DOHH2 (cell line): ENCODE results near the gene KLF16.

Experiments used
- H3F3A ChIP-seq: fragments of 200-600 bp; sonication (generic), shearing (Covaris generic); 2 replicates; pipeline ENCODE4 v1.6.0; 2016; ENCODE audit warnings: antibody characterized with exemption, mild to moderate bottlenecking; ENCODE audit not compliant: control insufficient read depth, insufficient read depth
- H3K27ac ChIP-seq: fragments of 200-600 bp; sonication (generic); 2 replicates; pipeline ENCODE4 v1.5.1; 2014; ENCODE audit warnings: low read depth, mild to moderate bottlenecking, low read length, moderate library complexity
- H3K27me3 ChIP-seq: fragments of 200-600 bp; sonication (generic); 2 replicates; pipeline ENCODE4 v1.6.1; 2014; ENCODE audit warnings: mild to moderate bottlenecking, low read length, mixed read lengths; ENCODE audit not compliant: control insufficient read depth
- H3K36me3 ChIP-seq: fragments of 200-600 bp; sonication (generic); 2 replicates; pipeline ENCODE4 v1.6.1; 2014; ENCODE audit warnings: mild to moderate bottlenecking, low read length, moderate library complexity, mixed read lengths; ENCODE audit not compliant: control insufficient read depth
- H3K4me1 ChIP-seq: fragments of 200-600 bp; sonication (generic); 2 replicates; pipeline ENCODE4 v1.6.1; 2014; ENCODE audit warnings: mild to moderate bottlenecking, low read length, mixed read lengths; ENCODE audit not compliant: control insufficient read depth
- H3K4me2 ChIP-seq: fragments of 200-600 bp; sonication (generic); 2 replicates; pipeline ENCODE4 v1.6.0; 2014; ENCODE audit warnings: mild to moderate bottlenecking, low read length, moderate library complexity
- H3K4me3 ChIP-seq: fragments of 200-600 bp; sonication (generic); 2 replicates; pipeline ENCODE4 v1.5.1; 2014; ENCODE audit warnings: mild to moderate bottlenecking, low read length, mixed read lengths
- H3K79me2 ChIP-seq: fragments of 200-600 bp; sonication (generic); 2 replicates; pipeline ENCODE4 v1.6.1; 2014; ENCODE audit warnings: mild to moderate bottlenecking, low read length, mixed read lengths; ENCODE audit not compliant: control insufficient read depth
- H3K9me2 ChIP-seq: fragments of 200-600 bp; sonication (generic); replicated peaks from 2 replicates; pipeline ENCODE4 v1.6.1; 2014; ENCODE audit warnings: mild to moderate bottlenecking, low read length, mixed read lengths; ENCODE audit not compliant: control insufficient read depth
- H3K9me3 ChIP-seq: fragments of 200-600 bp; sonication (generic); 2 replicates; pipeline ENCODE4 v1.6.1; 2014; ENCODE audit warnings: antibody characterized with exemption, low read length, mixed read lengths; ENCODE audit not compliant: control insufficient read depth, insufficient read depth
- H4K20me1 ChIP-seq: fragments of 200-600 bp; sonication (generic); 2 replicates; pipeline ENCODE4 v1.6.0; 2014; ENCODE audit warnings: low read depth, mild to moderate bottlenecking, antibody characterized with exemption, low read length, moderate library complexity; ENCODE audit not compliant: control insufficient read depth, insufficient read depth
- EZH2phosphoT487 ChIP-seq: fragments of 200-600 bp; sonication (generic); IDR thresholded peaks from 2 replicates; pipeline ENCODE4 v1.6.1; 2017; ENCODE audit warnings: borderline replicate concordance, mild to moderate bottlenecking, antibody characterized with exemption, low read length, moderate library complexity, mixed read lengths
- TF ChIP-seq, protein P1 (sequence below): fragments of 200-600 bp; sonication (generic); IDR thresholded peaks from one replicate; pipeline ENCODE4 v1.5.1; 2014; ENCODE audit warnings: antibody characterized with exemption, mild to moderate bottlenecking, low read depth, low read length; ENCODE audit not compliant: poor library complexity, severe bottlenecking

Gene KLF16

DNA sequence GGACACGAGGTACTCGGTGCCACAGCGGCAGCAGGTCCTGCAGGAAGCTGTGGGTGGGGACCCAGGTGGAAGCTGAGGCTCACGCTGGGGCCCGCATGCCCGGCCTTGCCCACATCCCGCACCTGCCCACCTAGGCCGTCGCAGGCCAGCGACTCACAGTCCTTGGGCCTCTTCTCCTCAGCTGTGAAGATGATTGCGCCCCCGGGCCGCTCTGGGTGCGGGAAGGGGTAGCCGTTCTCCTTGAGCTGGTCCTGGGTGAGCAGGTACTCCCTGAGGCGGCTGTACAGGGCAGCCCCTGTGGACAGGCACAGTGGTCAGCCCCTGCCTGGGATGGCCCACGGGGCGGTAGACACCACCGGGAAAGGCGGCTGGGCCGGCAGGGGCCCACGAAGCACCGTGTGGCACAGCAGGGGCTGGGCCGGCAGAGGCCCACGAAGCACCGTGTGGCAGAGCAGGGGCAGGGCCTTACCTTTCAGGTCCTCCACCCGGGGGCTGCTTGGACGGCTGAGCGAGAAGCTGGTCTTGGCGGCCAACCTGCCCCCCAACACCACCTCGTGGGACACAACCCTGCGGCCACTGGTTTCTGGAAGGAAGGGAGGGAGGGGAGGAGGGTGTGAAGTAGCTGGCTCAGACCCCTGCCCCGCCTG is 44.7 kb downstream of the KLF16 start:
- Histone ChIP-seq H3K27me3 (no peaks in the 10 kb centered on the region), H3K79me2 (no peaks in the 10 kb centered on the region), H4K20me1 (no peaks in the 10 kb centered on the region), H3K4me2 (no peak overlapping the region), H3K27ac (no peak overlapping the region), H3K9me3 (no peaks in the 10 kb centered on the region), H3K36me3 (peaks cover 68% of the 10 kb centered on the region), H3K9me2 (no peaks in the 10 kb centered on the region), H3K4me1 (peaks cover 4% of the 10 kb centered on the region), H3K4me3 (no peak overlapping the region), H3F3A (no peaks in the 10 kb centered on the region)
- TF ChIP-seq, protein P1, sequence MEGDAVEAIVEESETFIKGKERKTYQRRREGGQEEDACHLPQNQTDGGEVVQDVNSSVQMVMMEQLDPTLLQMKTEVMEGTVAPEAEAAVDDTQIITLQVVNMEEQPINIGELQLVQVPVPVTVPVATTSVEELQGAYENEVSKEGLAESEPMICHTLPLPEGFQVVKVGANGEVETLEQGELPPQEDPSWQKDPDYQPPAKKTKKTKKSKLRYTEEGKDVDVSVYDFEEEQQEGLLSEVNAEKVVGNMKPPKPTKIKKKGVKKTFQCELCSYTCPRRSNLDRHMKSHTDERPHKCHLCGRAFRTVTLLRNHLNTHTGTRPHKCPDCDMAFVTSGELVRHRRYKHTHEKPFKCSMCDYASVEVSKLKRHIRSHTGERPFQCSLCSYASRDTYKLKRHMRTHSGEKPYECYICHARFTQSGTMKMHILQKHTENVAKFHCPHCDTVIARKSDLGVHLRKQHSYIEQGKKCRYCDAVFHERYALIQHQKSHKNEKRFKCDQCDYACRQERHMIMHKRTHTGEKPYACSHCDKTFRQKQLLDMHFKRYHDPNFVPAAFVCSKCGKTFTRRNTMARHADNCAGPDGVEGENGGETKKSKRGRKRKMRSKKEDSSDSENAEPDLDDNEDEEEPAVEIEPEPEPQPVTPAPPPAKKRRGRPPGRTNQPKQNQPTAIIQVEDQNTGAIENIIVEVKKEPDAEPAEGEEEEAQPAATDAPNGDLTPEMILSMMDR = no peak
- TF ChIP-seq EZH2phosphoT487 = no peak

DNA sequence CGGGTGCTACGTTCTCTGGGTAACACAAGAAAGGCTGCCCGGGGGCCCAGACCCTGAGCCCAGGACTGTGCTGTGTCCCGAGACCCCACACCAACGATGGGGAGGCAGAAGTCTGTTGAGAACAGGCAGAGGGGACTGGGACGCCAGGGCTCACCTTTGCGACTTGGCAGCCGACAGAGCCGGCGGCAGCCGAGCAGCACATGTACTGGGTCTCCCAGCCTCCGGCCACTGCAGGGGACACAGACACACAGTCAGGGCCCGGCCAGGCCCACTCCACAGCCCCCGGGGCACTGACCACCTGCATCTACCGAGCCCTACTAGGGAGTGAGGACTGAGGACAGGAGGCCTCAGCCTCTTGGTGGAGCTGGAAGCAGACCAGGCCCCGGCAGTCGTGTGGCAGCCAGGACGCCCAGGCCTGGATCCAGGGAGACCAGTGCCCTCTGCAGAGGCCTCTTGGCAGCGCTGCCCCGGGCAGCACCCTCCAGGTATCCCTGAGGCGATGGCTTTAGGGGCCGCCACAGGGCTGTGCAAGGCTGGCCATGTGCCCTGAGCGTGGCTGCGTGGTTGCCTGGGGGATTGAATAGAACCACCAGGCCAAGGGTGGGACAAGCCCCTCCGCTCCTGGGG is 45.7 kb downstream of the KLF16 start:
- H3F3A ChIP-seq = no peaks in the 10 kb centered on the region
- no peak overlapping the region for H3K4me3 ChIP-seq
- TF ChIP-seq EZH2phosphoT487 = no peak
- TF ChIP-seq, protein P1 = no peak
- no peak overlapping the region for H3K4me2 ChIP-seq
- no peaks in the 10 kb centered on the region for H3K79me2 ChIP-seq
- H3K27me3 ChIP-seq = no peaks in the 10 kb centered on the region
- H3K27ac ChIP-seq = no peak overlapping the region
- no peaks in the 10 kb centered on the region for H3K9me2 ChIP-seq
- H3K36me3 ChIP-seq = peaks cover 59% of the 10 kb centered on the region
- H3K9me3 ChIP-seq = no peaks in the 10 kb centered on the region
- H3K4me1 ChIP-seq = peaks cover 14% of the 10 kb centered on the region
- H4K20me1 ChIP-seq = no peaks in the 10 kb centered on the region

DNA sequence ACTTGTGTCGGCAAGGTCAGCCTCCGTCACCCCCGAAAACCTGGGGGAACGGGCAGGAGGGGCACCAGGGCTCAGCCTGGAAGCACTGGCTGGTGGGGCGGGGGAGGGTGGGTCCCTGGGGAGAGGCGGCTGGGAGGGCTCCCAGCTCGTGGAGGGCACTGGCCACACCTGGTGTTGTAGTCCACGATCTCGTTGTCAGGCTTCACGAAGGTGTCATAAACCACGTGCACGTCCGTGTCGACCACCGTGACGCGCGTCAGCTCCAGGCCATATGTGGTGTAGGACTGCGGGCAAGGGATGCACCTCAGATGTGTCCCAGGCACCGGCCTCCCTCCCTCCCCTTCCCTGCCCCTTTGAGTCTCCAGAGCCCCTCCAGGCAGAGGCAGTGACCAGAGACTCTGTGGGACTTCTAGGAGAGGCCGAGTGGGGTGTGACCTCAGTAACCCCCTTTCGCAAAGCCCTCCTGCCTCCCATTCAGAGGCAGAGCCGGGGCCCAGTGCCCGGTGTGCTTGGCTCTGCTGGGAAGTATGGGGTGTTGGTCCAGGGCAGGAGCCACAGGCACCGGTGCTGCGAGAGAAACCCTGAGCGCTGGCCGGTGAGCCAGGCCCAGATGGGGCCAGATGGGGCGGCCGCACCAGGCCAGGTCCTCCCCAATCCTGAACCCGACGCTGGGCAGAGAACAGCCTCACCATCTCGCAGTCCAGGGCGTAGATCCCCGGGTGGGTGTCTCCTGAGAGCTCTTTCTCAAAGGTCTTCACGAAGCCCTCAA is 46.7 kb downstream of the KLF16 start:
- H3K9me3 ChIP-seq = no peaks in the 10 kb centered on the region
- H3K4me2 ChIP-seq = no peak overlapping the region
- H3K79me2 ChIP-seq = no peaks in the 10 kb centered on the region
- no peaks in the 10 kb centered on the region for H4K20me1 ChIP-seq
- TF ChIP-seq, protein P1 = no peak
- no peak for TF ChIP-seq EZH2phosphoT487
- H3K4me1 ChIP-seq = peaks cover 17% of the 10 kb centered on the region
- no peaks in the 10 kb centered on the region for H3K27me3 ChIP-seq
- no peak overlapping the region for H3K4me3 ChIP-seq
- peaks cover 51% of the 10 kb centered on the region for H3K36me3 ChIP-seq
- H3K27ac ChIP-seq = no peak overlapping the region
- H3F3A ChIP-seq = no peaks in the 10 kb centered on the region
- no peaks in the 10 kb centered on the region for H3K9me2 ChIP-seq
